Erythroblast (primary cell): ENCODE results near the gene CHRM2.

Experiments
- GATA1 ChIP-seq: IDR thresholded peaks from 2 replicates; pipeline ENCODE4 v1.6.1; 2011; ENCODE audit warnings: low read depth, mild to moderate bottlenecking, control low read depth, low read length, moderate library complexity
- POLR2A ChIP-seq: IDR thresholded peaks from 2 replicates; pipeline ENCODE4 v1.6.1; 2011; ENCODE audit warnings: mild to moderate bottlenecking, low read length

DNA sequence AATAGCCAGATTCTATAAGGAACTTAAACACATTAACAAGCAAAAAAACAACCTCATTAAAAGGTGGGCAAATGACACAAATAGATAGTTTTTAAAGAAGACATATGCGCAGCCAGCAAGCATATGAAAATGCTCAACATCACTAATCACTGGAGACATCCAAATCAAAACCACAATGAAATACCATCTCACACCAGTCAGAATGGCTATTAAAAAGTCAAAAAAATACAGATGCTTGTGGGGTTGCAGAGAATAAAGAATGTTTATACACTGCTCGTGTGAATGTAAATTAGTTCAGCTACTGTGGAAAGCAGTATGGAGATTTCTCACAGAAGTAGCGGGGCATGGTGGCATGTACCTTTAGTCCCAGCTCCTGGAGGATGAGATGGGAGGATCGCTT lies 164.0 kb downstream of the CHRM2 start:
- no peak for TF ChIP-seq POLR2A
- no peak for TF ChIP-seq GATA1
